GM04503 (cell line): Measurements from ENCODE around the gene DNAAF3.
A peak's percentile ranks its signal among the peaks of the same experiment; 100 is the strongest.

Source experiments
- DNase-seq: peaks from one replicate; pipeline ENCODE4 v3.0.0-alpha.2; 2012; ENCODE audit warnings: low read depth

Gene DNAAF3

DNA sequence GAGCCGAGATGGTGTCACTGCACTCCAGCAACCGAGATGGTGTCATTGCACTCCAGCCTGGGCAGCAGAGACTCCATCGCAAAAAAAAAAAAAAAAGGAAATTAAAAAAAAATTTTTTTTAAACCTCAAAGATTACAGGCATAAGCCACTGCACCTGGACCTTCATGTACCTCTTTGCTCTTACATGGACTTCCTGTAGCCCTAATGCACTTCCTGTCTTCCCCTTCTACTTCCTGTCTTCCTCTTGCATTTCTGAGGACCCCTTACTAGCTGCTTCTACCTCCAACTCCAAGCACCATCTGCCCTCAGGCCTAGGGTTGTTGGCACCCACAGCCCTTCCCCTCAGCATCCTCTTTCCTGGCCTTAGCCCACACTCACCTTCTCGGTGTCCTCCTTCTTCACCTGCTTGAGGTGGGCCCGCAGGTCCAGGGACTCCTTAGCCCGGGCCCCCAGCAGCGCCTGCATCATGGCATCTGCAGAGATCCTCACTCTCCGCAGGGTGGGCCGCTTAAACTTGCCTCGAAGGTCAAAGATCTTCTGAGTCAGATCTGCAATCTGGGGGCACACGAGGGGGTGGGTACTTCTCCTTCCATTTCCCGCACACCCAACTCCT lies 12.7 kb downstream of the DNAAF3 start:
- no peak for DNase-seq

DNA sequence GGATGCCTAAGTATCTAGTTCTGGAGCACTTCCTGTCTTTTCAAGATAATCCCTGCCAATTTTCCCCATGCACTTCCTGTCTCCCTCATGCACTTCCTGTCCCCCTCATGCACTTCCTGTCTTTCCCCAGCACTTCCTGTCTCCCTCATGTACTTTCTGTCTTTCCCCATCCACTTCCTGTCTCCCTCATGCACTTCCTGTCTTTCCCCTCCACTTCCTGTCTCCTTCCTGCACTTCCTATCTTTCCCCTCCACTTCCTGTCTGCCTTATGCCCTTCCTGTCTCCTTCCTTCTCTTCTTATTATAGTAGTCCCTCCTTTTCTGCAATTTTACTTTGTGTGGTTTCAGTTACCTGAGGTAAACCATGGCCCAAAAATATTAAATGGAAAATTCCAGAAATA lies 14.4 kb downstream of the DNAAF3 start:
- DNase-seq, result no peak

DNA sequence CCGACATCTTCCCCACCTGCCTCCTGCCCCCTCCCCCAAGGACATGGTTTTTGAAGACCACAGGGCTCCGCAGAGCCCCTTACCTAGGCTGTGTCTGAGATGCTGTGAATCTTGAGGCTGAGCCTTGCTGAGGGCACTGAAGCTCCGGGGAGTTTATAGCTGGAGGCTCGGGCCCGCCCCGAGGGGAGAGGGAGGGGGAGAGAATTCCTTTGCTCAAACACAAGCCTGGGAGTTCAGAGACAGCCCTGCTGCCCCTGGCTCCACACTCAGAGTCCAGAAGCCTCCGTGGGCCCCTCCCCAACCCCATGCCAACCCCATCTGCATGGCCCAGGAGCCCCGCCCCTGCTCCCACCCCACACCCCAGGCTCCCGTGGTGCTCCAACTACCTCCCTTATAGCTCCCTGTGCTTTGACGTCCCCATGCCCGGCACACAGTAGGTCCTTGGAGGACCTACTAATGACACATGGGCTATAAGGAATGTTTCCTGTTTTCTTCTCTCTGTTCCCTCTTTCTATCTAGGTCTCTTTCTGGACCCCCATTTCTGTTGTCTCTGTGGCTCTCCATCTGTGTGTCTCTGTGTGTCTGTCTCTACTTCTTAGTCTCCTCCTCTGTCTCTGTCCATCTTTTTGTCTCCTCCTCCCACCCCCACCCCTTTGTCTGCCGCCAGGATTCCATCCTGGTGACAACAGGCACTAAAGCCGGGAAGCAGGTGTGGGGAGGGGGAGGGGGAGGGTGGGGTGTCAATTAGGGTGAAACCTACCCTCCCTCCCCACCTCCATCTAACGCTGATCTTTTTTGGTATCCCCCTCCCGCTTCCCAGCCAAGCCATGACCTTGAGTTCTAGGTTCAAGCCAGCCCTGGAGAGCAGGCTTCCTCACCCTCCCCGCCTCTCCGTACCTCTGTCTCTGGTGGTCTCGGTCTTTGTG lies 17.1 kb downstream of the DNAAF3 start, which contains the start of gene TNNT1:
TSS of gene TNNT1 (minus strand) at position 129 of the 926 bp plus-strand sequence. CDS start 2,049 bp downstream, outside the sequence.
- no peak for DNase-seq

DNA sequence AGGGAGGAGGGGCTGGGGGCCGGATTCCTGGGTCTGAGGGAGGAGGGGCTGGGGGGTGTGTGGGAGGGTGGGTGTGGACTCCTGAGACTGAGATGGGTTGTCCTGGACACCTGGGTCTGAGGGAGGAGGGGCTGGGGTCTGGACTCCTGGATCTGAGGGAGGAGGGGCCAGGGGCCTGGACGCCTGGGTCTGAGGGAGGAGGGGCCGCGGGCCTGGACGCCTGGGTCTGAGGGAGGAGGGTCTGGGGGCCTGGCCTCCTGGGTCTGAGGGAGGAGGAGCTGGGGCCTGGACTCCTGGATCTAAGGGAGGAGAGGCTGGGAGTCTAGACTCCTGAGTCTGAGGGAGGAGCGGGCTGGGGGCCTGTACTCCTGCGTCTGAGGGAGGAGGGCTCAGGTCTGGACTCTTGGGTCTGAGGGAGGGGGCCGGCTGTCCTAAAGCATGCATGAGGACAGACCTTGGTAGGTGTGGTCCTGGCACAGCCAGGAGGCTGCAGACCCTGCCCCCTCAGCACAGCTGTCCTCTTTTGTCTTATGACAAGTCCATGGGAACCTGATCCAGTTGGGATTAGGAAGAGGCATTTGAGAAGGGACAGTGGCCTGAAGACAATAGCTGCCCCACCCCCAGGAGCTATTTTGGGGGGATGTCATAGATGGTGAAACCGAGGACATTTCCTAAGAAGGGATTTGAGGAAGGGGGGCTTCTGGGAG lies 18.7 kb downstream of the DNAAF3 start:
- DNase-seq, result no peak

DNA sequence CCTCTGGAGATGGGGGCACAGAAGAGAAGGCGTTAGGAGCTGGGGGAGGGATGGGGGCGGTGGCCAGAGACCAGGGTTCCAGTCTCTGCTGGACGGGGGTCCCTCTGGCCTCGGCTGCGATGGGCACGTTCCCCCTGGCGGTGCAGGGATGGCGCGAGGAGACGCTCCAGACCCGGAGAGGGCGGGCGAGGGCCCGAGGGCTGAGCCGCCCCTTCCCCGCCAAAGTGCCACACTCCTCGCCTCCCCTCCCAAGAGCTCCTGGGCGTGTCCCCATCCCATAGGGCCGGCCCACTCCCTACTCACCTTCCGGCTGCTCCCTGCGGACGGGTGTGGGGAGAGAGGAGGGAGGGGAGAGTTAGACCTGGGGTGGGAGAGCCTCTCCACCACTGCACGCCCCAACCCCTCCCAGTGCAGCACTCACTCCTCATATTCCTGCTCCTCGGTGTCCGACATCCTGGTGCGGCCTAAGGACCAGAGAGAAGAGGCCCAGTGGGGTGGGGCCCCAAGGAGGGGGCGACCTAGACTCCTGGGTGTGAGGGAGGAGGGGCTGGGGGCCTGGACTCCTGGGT lies 19.6 kb downstream of the DNAAF3 start:
- no peak for DNase-seq

DNA sequence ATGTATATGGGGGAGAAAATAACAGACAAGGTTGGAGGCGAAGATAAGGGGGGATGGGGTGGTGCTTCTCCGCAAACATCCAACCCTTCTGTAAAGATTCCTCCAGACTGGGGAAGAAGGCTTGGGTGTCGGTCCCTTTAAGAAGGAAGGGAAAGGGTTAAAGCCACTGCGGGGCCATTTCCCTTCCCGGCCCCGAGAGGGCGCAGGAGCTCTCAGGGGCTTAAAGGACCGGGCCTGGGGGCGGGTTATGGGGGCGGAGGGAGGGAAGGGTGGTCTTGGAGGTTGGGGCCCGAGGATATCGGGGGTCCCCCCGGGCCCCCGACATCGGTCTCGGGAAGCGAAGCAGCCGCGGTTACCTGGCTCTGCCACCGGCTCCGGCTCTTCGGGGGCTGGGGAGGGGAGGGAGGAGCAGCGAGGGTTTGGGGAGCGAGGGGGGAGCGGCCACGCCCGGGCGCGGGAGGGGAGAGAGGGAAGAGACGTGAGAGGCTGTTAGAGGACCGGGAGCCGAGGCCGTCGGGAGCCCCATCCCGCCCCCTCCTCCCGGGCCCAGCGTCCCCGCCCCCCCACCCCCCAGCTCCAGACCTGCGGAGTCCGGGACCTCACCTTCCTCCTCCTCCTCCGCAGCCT lies 20.2 kb downstream of the DNAAF3 start:
- no peak for DNase-seq

DNA sequence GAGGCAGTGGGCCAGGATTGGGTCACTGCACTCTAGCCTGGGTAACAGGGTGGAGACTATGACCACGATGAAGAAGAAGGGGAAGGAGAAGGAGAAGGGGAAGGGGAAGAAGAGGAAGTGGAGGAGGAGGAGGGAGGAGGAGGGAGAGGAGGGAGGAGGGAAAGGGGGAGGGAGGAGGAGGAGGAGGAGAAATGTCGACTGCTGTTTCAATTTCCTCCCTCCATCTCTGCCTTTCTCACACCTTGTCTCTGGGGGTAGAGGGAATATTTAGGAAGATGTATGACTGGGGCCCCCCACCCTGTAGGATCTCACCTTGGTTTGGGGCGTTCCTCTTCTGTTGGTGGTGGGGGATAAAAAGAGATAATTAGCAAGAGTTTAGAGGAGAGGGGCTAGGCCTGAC lies 21.2 kb downstream of the DNAAF3 start:
- no peak for DNase-seq

DNA sequence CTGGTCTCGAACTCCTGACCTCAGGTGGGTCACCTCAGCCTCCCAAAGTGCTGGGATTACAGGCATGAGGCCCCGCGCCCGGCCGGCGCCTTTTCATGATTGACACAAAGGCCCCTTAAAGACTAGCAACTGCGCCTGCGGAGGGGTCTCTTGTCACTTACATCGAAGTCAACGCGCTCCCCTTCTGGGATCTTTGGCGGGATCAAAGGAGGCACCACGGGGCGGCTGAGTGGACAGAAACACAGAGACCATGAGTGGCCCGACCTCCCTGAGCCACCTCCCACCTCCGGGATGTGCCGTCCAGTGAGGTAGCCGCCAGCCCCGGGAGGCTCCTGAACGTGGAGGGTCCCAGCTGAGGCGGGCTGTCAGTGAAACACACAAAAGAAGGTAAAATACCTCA lies 24.7 kb downstream of the DNAAF3 start:
- DNase-seq, result no peak

DNA sequence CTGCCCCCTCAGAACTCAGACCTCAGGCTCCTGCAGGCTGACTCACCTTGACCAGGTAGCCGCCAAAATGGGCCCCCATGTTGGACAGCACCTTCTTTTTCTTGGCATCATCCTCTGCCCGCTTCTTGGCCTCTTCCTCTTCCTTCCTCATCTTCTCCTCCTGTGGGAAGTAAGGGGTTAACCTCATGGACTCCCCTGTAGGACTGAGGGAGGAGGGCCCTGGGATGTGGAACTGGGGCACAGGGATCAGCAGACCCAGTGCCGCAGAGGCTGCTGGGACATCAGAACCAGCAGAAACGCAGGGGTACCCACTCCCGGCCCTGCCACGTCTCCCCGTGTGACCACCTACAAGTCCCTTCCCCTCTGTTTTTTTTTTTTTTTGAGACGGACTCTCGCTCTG lies 28.5 kb downstream of the DNAAF3 start:
- no peak for DNase-seq

DNA sequence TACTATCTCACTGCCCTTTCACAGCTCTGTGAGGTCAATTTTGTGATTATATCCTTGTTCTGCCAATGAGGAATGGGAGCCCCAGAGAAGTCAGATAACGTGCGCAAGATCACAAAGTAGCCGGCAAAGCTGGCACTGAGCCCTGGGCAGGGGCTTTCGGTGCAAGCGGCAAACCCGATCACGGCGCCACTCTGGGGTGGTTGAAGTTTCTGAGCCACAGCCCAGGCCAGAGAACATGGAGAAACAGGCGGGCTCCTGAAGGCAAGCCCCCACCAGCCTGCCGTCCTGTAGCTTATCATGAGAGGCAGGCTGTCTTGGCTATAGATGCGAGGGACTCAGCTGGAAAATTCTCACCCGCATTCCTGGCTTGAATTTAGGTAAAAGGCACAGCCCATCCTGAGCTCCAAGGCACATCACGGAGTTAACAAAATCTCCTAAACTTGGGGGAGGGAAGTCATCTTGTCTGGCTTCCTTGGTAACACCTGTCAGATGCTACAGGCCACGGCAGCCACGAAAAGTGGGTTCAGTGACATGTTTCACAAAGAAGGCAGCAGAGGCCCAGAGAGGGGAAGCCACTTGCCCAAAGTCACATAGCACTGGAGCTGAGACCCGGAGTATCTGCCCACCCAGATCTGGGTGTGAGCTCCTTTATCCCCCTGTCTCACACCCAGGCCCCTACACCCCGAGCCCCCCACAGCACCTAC lies 29.9 kb downstream of the DNAAF3 start:
- DNase-seq, result no peak

DNA sequence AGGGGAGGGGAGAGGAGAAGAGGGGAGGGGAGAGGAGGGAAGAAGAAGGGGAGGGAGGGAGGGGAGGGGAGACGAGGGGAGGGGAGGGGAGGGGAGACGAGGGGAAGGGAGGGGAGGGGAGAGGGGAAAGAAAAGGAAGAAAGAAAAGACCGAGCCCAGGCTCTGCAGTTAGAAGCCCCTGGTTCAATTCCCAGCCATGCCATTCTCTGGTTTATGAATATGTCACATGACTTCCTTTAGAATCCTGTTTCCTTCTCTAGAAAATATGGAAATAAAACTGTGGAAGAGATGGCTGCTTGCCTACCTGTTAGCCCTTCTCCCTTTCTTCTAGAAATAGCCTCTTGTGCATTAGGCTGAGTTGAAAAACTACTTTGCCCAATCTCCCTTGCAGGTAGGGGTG lies 31.7 kb downstream of the DNAAF3 start:
- DNase-seq, result no peak

DNA sequence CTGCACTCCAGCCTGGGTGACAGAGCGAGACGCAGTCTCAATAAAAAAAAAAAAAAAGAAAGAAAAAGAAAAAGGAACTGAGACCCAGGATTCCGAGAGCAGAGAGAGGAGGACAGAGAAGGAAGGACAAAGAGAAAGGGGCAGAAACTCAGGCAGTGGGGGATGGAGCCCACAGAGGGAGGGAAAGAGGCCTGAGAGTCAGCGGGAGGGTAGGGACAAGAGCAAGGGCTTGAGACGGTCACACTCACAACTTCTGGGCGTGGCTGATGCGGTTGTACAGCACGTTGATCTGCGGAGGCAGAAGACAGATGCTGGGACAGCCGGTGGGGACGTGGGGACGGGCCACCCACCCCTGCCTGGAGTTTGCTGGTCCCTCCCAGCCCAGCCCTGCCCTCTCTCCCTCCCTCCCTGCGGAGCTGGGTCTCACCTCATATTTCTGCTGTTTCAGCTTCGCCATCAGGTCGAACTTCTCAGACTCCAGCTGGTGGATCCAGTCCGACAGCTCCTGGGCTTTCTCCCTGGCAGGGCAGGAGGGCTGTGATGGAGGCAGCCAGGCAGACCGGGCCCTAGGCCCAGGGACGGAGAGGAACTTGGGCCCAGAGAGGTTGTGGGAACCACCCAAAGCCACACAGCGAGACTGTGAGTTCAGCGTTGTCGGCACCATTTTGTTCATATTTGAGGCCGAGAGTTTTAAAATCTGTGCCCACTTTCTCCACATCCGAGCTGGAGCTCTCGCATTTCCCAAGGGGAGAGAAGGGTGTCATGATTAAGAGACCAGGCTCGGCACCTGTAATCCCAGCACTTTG lies 32.6 kb downstream of the DNAAF3 start:
- DNase-seq, result no peak

DNA sequence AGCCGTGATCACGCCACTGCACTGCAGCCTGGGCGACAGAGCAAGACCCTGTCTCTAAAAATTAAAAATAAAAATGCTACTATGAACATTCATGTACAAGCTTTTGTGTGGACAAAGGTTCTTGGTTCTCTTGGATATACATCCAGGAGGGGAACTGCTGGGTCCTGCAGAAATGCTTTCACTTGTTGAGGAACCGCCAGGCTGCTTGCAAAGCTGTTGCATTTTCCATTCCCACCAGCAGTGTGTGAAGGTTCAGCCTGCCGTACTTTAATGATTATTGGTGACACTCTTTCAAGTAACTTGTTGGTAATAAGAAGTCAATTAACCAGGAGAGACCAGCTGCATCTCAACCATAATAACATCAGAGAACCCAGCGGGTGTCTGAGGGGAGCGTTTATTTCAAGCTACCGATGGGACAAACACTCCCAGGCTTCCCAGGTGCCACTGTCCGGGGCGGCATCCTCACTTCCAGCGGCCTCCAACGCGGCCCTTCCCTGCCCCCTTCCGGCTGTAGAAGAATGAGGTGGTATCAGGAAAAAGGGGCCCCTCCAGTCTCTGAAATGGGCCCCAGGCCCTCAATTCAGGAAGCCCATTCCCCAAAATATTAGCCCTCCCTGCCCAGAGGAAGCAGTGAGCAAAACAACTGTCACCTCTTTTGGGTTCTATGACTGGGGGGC lies 33.8 kb downstream of the DNAAF3 start:
- DNase-seq, result no peak

DNA sequence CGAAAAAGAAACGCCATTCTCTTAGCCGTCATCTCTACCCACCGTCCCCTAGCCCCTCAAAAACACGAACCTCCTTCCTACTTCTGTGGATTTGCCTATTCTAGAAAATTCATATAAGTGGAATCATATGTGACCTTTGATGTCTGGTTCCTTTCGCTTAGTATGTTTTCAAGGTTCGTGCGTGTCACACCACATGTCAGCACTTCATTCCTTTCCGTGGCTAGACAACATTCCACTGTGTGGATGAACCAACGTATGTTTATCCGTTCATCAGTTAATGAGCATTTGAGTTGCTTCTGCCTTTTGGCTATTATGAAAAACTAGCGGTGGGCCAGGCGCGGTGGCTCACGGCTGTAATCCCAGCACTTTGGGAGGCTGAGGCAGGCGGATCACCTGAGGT lies 35.0 kb downstream of the DNAAF3 start:
- peak; percentile 27 for DNase-seq

DNA sequence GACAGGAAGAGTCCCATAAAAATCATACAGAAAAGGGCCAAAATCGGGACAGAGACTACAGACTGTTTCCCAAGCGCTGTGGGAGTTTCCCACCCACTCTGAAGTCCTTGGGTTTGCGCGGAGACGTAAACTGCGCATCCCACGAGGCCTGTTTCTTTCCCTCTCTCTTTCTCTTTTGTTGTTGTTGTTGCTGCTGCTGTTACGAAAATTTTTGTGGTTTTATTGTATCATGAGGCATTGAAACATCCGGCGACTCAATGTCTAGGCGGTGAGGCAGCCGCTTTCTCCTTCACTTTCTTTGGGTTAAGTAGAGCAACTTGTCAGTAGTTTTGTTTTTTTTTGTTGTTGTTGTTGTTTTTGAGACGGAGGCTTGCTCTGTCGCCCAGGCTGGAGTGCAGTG lies 47.4 kb downstream of the DNAAF3 start:
- DNase-seq, result no peak

DNA sequence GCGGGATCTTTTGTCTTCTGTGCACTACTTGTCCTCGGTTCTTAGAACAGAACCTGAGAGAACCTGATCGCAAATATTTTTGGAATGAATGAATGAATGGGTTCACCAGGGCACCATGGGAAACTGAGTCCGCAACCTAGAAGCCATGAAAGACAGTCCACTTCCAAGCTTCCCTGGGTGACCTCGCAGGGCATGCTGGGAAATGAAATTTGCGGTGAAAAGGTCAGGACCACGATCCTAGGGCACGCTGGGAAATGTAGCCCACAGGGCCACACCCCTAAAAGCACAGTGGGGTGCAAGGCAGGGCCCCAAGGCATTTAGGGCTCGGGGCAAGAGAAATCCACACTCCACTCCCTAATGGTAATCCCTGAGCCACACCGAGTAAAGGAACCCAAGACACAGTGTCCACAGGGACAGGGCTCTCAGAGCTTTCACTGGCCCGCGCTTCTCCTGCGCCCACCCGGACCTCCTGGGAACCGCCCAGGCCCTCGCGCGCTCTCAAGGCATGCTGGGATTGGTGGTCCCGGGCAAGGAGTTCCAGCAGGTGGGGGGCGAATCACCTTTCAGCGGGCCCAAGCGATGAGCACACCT lies 47.9 kb downstream of the DNAAF3 start:
- DNase-seq, result no peak

DNA sequence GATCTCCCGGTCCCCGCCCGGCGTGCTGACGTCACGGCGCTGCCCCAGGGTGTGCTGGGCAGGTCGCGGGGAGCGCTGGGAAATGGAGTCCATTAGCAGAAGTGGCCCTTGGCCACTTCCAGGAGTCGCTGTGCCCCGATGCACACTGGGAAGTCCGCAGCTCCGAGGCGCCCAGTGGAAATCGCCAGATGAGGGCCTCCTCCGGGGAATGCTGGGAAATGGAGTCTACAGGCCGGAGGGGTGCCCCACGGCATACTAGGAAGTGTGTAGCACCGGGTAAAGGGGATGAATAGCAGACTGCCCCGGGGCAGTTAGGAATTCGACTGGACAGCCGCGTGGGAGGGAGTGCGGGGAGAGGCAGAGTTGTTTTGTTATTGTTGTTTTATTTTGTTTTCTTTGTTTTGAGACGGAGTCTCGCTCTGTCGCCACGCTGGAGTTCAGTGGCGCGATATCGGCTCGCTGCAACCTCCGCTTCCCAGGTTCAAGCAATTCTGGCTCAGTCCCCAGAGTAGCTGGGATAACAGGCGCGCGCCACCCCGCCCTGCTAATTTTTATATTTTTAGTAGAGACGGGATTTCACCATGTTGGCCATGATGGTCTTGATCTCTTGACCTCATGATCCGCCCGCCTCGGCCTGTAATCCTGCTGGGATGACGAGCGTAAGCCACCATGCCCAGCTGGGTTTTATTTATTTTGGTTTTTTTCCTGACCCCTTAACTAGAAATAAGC lies 48.6 kb downstream of the DNAAF3 start:
- peak; percentile 95 for DNase-seq

DNA sequence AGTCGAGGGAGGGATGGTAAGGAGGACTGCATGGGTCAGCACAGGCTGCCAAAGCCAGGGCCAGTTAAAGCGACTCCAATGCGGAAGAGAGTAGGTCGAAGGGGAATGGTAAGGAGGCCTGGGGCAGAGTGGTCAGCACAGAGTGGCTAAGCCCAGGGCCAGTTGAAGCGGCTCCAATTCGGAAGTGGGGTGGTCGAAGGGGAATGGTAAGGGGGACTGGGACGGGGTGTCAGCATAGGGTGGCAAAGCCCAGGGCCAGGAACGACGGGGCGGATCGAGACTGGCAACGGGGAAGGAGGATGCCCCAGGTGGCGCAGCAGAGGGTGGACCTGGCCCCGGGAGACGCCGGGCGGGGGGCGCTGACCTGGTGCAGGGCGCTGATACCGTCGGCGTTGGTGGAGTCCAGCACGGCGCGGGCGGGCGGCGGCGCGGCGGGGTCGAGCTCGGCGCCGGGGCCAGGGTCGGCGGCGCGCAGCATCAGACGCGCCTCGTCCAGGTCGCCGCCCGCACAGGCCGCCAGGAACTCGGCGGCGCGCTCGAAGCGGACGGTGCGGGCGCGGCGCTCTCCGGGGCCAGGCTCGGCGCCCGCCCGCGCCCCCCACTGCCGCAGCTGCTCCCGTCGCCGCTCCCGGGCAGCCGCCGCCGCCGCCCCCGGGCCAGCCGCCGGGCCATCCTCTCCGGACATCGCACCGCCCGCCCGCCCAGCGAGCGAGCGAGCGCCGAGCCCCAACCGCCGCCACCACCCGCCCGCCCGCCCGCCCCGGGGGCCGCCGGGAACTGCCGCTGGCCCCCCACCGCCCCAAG lies 49.4 kb downstream of the DNAAF3 start, which contains the start of gene PPP1R12C:
TSS of gene PPP1R12C (minus strand) at position 779 of the 804 bp plus-strand sequence. CDS start at position 685, 94 bp downstream.
- no peak for DNase-seq
